Thoracic aorta (tissue), 2 donors: ENCODE data around the gene CDH10. TPM values are rescaled to one million over a fixed set of nuclear protein-coding genes. Genes with fewer than 3 reads are reported as not detected.

Experiments
- ATAC-seq: fragments of 150-250 bp; one replicate; pipeline ENCODE4 v1.8.0; 2017; ENCODE audit warnings: low read depth; ENCODE audit not compliant: insufficient number of reproducible peaks, low FRiP score
- DNase-seq: peaks from one replicate; pipeline ENCODE4 v3.0.0-alpha.2; 2020; ENCODE audit warnings: low spot score
- H3K27ac ChIP-seq, 2 donors: fragments of 200-600 bp; sonication (generic); 1 replicate in 1 of 2; 2 replicates in 1 of 2; pipeline ENCODE4 v1.5.1; 2016; ENCODE audit warnings: mild to moderate bottlenecking in 2 of 2, moderate library complexity in 2 of 2
- H3K27me3 ChIP-seq: fragments of 200-600 bp; sonication (generic); replicated peaks from 2 replicates; pipeline ENCODE4 v1.6.0; 2016; ENCODE audit warnings: mild to moderate bottlenecking; ENCODE audit not compliant: insufficient read depth
- H3K36me3 ChIP-seq: fragments of 200-600 bp; sonication (generic); one replicate; pipeline ENCODE4 v1.5.1; 2016
- H3K4me1 ChIP-seq, 2 donors: fragments of 200-600 bp; sonication (generic); 1 replicate in 1 of 2; 2 replicates in 1 of 2; pipeline versions ENCODE4 v1.5.1 to v1.6.0; 2016; ENCODE audit warnings: low read depth in 2 of 2, mild to moderate bottlenecking in 1 of 2; ENCODE audit not compliant: control insufficient read depth in 1 of 2
- H3K4me3 ChIP-seq: fragments of 200-600 bp; sonication (generic); 2 replicates; pipeline ENCODE4 v1.5.1; 2016; ENCODE audit warnings: mild to moderate bottlenecking
- H3K9me3 ChIP-seq: fragments of 200-600 bp; sonication (generic); 2 replicates; pipeline ENCODE4 v1.5.1; 2016
- total RNA-seq, 2 donors: library from RNA; depleted of rRNA; stranded (reverse); fragments of >200 nt; gene quantifications; one replicate each; pipeline versions ENCODE4 v1.1.0 to v1.2.3, GENCODE V29; 2016
- TF ChIP-seq, protein P1 (sequence below): fragments of 200-600 bp; sonication (generic); IDR thresholded peaks from one replicate; pipeline ENCODE4 v1.5.1; 2019; ENCODE audit warnings: antibody characterized with exemption

The CDH10 gene
- total RNA-seq, 2 donors from 2014 or later = 0.35 TPM; not detected in 1

DNA sequence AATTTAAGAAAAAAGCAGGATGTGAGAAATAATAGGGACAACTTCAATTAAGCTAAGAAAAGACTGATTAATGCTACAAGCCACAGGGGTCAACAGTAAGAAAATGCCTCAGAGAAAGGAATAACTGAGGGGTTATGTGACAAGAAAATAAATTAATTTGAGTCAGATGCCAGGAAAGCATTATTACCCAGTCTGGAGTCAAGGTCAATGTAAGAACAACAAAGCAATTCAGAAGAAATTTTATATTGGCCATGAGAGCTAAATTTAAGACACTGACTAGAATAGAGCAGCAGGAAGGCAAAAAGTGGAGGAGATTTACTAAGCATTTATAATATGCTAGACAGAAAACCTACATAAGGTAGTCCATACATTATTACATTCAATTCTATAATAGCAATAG lies 73.5 kb downstream of the CDH10 start:
- Histone ChIP-seq H3K27me3 (no peaks in the 10 kb centered on the region), H3K9me3 (no peaks in the 10 kb centered on the region), H3K4me1 (no peaks in the 10 kb centered on the region), H3K27ac (no peak overlapping the region), H3K4me3 (no peak overlapping the region), H3K36me3 (no peaks in the 10 kb centered on the region)
- DNase-seq (no peak), ATAC-seq (no peak)
- TF ChIP-seq, protein P1, sequence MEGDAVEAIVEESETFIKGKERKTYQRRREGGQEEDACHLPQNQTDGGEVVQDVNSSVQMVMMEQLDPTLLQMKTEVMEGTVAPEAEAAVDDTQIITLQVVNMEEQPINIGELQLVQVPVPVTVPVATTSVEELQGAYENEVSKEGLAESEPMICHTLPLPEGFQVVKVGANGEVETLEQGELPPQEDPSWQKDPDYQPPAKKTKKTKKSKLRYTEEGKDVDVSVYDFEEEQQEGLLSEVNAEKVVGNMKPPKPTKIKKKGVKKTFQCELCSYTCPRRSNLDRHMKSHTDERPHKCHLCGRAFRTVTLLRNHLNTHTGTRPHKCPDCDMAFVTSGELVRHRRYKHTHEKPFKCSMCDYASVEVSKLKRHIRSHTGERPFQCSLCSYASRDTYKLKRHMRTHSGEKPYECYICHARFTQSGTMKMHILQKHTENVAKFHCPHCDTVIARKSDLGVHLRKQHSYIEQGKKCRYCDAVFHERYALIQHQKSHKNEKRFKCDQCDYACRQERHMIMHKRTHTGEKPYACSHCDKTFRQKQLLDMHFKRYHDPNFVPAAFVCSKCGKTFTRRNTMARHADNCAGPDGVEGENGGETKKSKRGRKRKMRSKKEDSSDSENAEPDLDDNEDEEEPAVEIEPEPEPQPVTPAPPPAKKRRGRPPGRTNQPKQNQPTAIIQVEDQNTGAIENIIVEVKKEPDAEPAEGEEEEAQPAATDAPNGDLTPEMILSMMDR = no peak

GRCh38 chr5:24566933-24567332 lies 77.8 kb downstream of the CDH10 start:
- no peak for ATAC-seq
- Histone ChIP-seq H3K27ac (no peak overlapping the region), H3K36me3 (no peaks in the 10 kb centered on the region), H3K27me3 (no peaks in the 10 kb centered on the region), H3K4me3 (no peak overlapping the region), H3K9me3 (no peaks in the 10 kb centered on the region), H3K4me1 (no peaks in the 10 kb centered on the region)
- TF ChIP-seq, protein P1 = no peak
- DNase-seq = no peak

GRCh38 chr5:24555229-24555628 lies 89.5 kb downstream of the CDH10 start:
- Histone ChIP-seq H3K36me3 (no peaks in the 10 kb centered on the region), H3K4me3 (no peak overlapping the region), H3K4me1 (no peaks in the 10 kb centered on the region), H3K27me3 (no peaks in the 10 kb centered on the region), H3K9me3 (no peaks in the 10 kb centered on the region), H3K27ac (no peak overlapping the region)
- ATAC-seq = no peak
- TF ChIP-seq, protein P1 = no peak
- no peak for DNase-seq

DNA sequence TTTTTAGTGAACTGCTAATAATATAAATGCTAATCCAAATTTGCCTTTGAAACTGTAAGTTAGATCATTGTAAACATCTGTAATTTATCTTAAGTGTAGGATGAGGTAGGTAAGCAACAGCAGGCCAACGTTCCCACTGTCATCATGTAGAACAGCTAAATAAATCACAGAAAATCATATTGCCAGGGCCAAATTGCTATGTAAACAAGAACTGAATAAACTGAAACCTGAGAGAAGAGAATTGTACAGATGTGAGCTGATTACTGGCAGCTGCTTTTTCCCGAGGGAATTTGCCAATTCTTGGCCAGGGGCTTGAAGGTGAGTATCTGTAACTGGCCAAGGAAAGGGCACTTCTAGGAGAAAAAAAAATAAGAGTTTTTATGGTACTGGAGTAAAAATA lies 97.6 kb downstream of the CDH10 start:
- no peak overlapping the region for H3K27ac ChIP-seq
- H3K27me3 ChIP-seq = no peaks in the 10 kb centered on the region
- no peaks in the 10 kb centered on the region for H3K36me3 ChIP-seq
- H3K4me1 ChIP-seq = no peaks in the 10 kb centered on the region
- ATAC-seq (no peak), DNase-seq (no peak)
- H3K9me3 ChIP-seq = no peaks in the 10 kb centered on the region
- TF ChIP-seq, protein P1 = no peak
- H3K4me3 ChIP-seq = no peak overlapping the region

- Histone ChIP-seq H3K4me3 (no peak overlapping the region), H3K27me3 (no peaks in the 10 kb centered on the region), H3K9me3 (no peaks in the 10 kb centered on the region), H3K36me3 (no peaks in the 10 kb centered on the region), H3K27ac (no peak overlapping the region), H3K4me1 (no peaks in the 10 kb centered on the region)
- TF ChIP-seq, protein P1 = no peak
- ATAC-seq = no peak
- DNase-seq = no peak
Measured at GRCh38 chr5:24539613-24540012, 105.2 kb downstream of the CDH10 start.
